Loucy (cell line): Measurements from ENCODE around the gene RPP40.

ENCODE experiments used
- CTCF ChIP-seq: fragments of 200-600 bp; sonication (generic); conservative IDR thresholded peaks from 2 replicates; pipeline ENCODE4 v1.5.1; 2014; ENCODE audit warnings: mild to moderate bottlenecking, antibody characterized with exemption, low read length
- EZH2phosphoT487 ChIP-seq: fragments of 200-600 bp; IDR thresholded peaks from 2 replicates; pipeline ENCODE4 v1.6.1; 2018; ENCODE audit warnings: antibody characterized with exemption, mild to moderate bottlenecking, moderate library complexity, borderline replicate concordance

- TF ChIP-seq CTCF (no peak), EZH2phosphoT487 (no peak)
Measured at GRCh38 chr6:4974962-4975361, 28.9 kb downstream of the RPP40 start.
